GM12878 (cell line): ENCODE data around the gene ZBTB33. TPM values are rescaled to one million over a fixed set of nuclear protein-coding genes. Genes with fewer than 3 reads are reported as not detected.

Experiments
- BACH1 ChIP-seq: fragments of 450-650 bp; IDR thresholded peaks from 2 replicates; pipeline ENCODE4 v1.6.1; 2017; ENCODE audit warnings: mild to moderate bottlenecking, borderline replicate concordance
- CHD4 ChIP-seq: fragments of 200-600 bp; sonication (generic); IDR thresholded peaks from 2 replicates; pipeline ENCODE4 v1.6.1; 2016; ENCODE audit warnings: mild to moderate bottlenecking
- CREM ChIP-seq: IDR thresholded peaks from 2 replicates; pipeline ENCODE4 v1.6.1; 2014; ENCODE audit warnings: antibody characterized with exemption, low read depth
- DPF2 ChIP-seq: fragments of 450-650 bp; IDR thresholded peaks from 2 replicates; pipeline ENCODE4 v1.6.1; 2017; ENCODE audit warnings: mild to moderate bottlenecking
- E2F8 ChIP-seq: fragments of 450-650 bp; IDR thresholded peaks from 2 replicates; pipeline ENCODE4 v1.6.1; 2018; ENCODE audit warnings: mild to moderate bottlenecking, low read depth, moderate library complexity; ENCODE audit not compliant: partially characterized antibody
- EP300 ChIP-seq, 2 experiments: fragments of 150-350 bp in 1 of 2; IDR thresholded peaks; 2 replicates each; pipeline ENCODE4 v1.6.1; 2011 to 2012; ENCODE audit warnings: low read depth in 2 of 2, low read length in 2 of 2, borderline replicate concordance in 1 of 2, improper control_type of control experiment in 1 of 2, inconsistent platforms in 1 of 2; ENCODE audit not compliant: control insufficient read depth in 1 of 2
- HDAC2 ChIP-seq: fragments of 200-600 bp; sonication (generic); IDR thresholded peaks from 2 replicates; pipeline ENCODE4 v1.6.1; 2017
- LARP7 ChIP-seq: fragments of 450-650 bp; IDR thresholded peaks from 2 replicates; pipeline ENCODE4 v1.6.1; 2017; ENCODE audit warnings: mild to moderate bottlenecking
- PML ChIP-seq: IDR thresholded peaks from 2 replicates; pipeline ENCODE4 v1.6.1; 2012; ENCODE audit warnings: low read length, inconsistent platforms
- PRDM15 ChIP-seq: fragments of 450-650 bp; formaldehyde crosslinking; IDR thresholded peaks from 2 replicates; pipeline ENCODE4 v1.4.0; 2020; ENCODE audit warnings: mild to moderate bottlenecking, moderate library complexity
- RBBP5 ChIP-seq: fragments of 200-600 bp; sonication (generic); conservative IDR thresholded peaks from 2 replicates; pipeline ENCODE4 v1.6.1; 2016
- RELA ChIP-seq: fragments of 450-650 bp; IDR thresholded peaks from 2 replicates; pipeline ENCODE4 v1.8.0; 2014; ENCODE audit warnings: borderline replicate concordance; ENCODE audit not compliant: partially characterized antibody
- SREBF1 ChIP-seq: IDR thresholded peaks from 2 replicates; pipeline ENCODE4 v1.6.1; 2012; ENCODE audit warnings: mild to moderate bottlenecking, low read length
- STAT1 ChIP-seq: fragments of 450-650 bp; conservative IDR thresholded peaks from 2 replicates; pipeline ENCODE4 v1.6.1; 2014; ENCODE audit warnings: antibody characterized with exemption, mild to moderate bottlenecking
- WRNIP1 ChIP-seq: IDR thresholded peaks from 2 replicates; pipeline ENCODE4 v1.6.1; 2011; ENCODE audit warnings: low read depth, low read length, improper control_type of control experiment, borderline replicate concordance
- YY1 ChIP-seq: IDR thresholded peaks from 2 replicates; pipeline ENCODE4 v1.6.1; 2011; ENCODE audit warnings: low read depth, mild to moderate bottlenecking, low read length
- polyA plus RNA-seq, 11 experiments: library from polyadenylated mRNA; depleted of rRNA in 4 of 11; unstranded in 6 of 11; stranded (reverse) in 5 of 11; fragments of >200 nt; fragmentation: Nextera tagmentation in 4 of 11; fragmentation: Illumina TruSeq in 1 of 11; extraction: Ambion mirVana in 4 of 11; extraction: Trizol in 1 of 11; gene quantifications; 1 replicate in 1 of 11; 2 replicates in 10 of 11; pipeline versions ENCODE4 v1.2.1 to v1.2.3, GENCODE V29; 2011 to 2016; ENCODE audit warnings: inconsistent platforms in 2 of 11, missing spikeins in 2 of 11, low read depth in 1 of 11
- total RNA-seq, 4 experiments: library from RNA; depleted of rRNA in 3 of 4; stranded (reverse); fragments of >200 nt in 3 of 4; fragmentation: Illumina TruSeq in 1 of 4; extraction: Trizol in 1 of 4; gene quantifications; 2 replicates each; pipeline versions ENCODE4 v1.2.1 to v1.2.3, GENCODE V29; 2013 to 2021
- TF ChIP-seq, protein P1 (sequence below): fragments of 450-650 bp; conservative IDR thresholded peaks from 2 replicates; pipeline ENCODE4 v1.6.1; 2017; ENCODE audit warnings: mild to moderate bottlenecking, moderate library complexity
- TF ChIP-seq, protein P2 (sequence below): fragments of 450-650 bp; IDR thresholded peaks from 2 replicates; pipeline ENCODE4 v1.6.1; 2016; ENCODE audit warnings: mild to moderate bottlenecking, moderate library complexity, borderline replicate concordance

ZBTB33 gene
- total and polyA plus RNA-seq, 10 of the 15 experiments (the other 5 are each of a cell fraction or from before 2014, with no cell fraction given), result 5.2 to 26.3 (median 18.3) TPM

- TF ChIP-seq, protein P1, sequence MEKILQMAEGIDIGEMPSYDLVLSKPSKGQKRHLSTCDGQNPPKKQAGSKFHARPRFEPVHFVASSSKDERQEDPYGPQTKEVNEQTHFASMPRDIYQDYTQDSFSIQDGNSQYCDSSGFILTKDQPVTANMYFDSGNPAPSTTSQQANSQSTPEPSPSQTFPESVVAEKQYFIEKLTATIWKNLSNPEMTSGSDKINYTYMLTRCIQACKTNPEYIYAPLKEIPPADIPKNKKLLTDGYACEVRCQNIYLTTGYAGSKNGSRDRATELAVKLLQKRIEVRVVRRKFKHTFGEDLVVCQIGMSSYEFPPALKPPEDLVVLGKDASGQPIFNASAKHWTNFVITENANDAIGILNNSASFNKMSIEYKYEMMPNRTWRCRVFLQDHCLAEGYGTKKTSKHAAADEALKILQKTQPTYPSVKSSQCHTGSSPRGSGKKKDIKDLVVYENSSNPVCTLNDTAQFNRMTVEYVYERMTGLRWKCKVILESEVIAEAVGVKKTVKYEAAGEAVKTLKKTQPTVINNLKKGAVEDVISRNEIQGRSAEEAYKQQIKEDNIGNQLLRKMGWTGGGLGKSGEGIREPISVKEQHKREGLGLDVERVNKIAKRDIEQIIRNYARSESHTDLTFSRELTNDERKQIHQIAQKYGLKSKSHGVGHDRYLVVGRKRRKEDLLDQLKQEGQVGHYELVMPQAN, result no peak
- TF ChIP-seq HDAC2 (no peak), DPF2 (no peak), YY1 (peak; percentile 85), BACH1 (no peak), E2F8 (no peak), SREBF1 (no peak), RELA (no peak), CREM (peak; percentile 45; the same call in 1 of the 2 replicates), STAT1 (no peak), CHD4 (no peak), PML (no peak), LARP7 (no peak), WRNIP1 (peak; percentile 63; the same call in 1 of the 2 replicates), PRDM15 (CRISPR knock-in tag) (no peak), RBBP5 (no peak), EP300 (IDR thresholded peaks at IDR 0.05; ENCODE audit: borderline replicate concordance in 1 of 2, control insufficient read depth in 1 of 2, low read depth in 2 of 2, low read length in 2 of 2) (0 out of 4 replicates have a peak, but pooled peaks of 1 of the 2 experiments have one; percentile 19)
- TF ChIP-seq, protein P2, sequence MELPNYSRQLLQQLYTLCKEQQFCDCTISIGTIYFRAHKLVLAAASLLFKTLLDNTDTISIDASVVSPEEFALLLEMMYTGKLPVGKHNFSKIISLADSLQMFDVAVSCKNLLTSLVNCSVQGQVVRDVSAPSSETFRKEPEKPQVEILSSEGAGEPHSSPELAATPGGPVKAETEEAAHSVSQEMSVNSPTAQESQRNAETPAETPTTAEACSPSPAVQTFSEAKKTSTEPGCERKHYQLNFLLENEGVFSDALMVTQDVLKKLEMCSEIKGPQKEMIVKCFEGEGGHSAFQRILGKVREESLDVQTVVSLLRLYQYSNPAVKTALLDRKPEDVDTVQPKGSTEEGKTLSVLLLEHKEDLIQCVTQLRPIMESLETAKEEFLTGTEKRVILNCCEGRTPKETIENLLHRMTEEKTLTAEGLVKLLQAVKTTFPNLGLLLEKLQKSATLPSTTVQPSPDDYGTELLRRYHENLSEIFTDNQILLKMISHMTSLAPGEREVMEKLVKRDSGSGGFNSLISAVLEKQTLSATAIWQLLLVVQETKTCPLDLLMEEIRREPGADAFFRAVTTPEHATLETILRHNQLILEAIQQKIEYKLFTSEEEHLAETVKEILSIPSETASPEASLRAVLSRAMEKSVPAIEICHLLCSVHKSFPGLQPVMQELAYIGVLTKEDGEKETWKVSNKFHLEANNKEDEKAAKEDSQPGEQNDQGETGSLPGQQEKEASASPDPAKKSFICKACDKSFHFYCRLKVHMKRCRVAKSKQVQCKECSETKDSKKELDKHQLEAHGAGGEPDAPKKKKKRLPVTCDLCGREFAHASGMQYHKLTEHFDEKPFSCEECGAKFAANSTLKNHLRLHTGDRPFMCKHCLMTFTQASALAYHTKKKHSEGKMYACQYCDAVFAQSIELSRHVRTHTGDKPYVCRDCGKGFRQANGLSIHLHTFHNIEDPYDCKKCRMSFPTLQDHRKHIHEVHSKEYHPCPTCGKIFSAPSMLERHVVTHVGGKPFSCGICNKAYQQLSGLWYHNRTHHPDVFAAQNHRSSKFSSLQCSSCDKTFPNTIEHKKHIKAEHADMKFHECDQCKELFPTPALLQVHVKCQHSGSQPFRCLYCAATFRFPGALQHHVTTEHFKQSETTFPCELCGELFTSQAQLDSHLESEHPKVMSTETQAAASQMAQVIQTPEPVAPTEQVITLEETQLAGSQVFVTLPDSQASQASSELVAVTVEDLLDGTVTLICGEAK, result peak; percentile 90
These were observed 5.7 kb upstream of the ZBTB33 start (continued) for GRCh38 chrX:120244735-120245498.
